GM19372 (cell line): ENCODE data around the gene PPP2R5A.
A peak's percentile ranks its signal among the peaks of the same experiment; 100 is the strongest.
"Not testable (repeated sequence)": the region's sequence is repeated elsewhere in the genome, so short reads cannot be mapped to it uniquely, and the experiment has no call there.

ENCODE experiments used
- ATAC-seq: cut with Tn5 transposase; IDR thresholded peaks from one replicate; pipeline ENCODE4 v1.9.1; 2021; ENCODE audit warnings: mild to moderate bottlenecking, low read depth, moderate library complexity; ENCODE audit not compliant: unreplicated experiment

Gene PPP2R5A

DNA sequence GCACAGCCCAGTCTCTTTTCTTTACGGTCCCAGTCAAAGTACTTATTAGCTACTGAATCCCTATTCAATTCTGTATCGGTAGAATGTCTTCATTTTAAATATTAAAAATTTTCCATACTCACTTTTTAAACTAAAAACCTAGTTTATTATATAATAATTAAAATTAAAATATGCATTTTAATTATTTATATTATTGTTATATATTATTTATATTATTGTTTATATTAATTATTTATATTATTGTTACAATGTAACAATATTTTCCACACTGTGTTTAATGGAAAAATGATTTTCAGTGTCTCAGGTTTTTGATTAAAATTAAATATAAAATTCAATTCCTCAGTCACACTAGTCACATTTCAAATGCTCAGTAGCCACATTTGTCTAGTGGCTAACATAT is 18.2 kb upstream of the PPP2R5A start:
- no peak for ATAC-seq

DNA sequence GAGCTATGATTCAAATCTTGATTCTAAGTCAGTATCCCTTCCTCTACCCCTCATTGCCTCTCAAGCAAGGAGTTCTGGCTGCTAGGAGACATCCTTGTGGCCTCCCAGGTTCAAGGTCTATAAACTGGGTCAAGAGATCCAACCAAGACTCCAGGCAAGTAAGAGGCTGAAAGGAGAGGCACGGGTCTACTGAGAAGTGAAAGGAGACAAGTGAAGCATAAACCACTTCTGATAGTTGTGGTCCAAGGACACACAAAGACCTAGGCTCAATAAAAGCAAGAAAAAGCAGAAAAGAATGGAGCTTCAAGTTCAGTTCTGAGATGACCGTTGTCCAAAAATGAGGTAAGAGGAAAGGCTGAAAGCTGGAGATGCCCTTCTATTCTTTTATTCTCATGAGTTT is 17.8 kb upstream of the PPP2R5A start:
- no peak for ATAC-seq

DNA sequence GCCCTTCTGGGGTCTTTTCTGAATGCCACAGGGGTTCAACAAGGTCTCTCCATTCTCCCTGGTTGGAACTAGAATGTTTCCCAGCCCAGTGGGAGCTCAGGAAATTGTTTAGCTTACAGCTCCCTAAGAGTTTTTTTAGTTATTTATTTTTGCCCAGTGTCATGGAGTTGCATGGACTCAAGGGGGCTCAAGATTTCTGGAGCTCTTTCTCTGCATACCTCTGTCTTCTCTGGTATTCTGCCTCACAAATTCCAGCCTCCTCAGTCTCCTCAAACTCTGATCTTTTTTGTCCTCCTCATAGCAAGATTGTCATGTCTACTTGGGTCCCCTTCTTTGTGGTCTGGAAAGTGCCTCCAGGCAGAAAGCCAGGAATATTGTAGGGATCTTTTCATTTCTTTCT is 15.9 kb upstream of the PPP2R5A start:
- ATAC-seq: no peak

DNA sequence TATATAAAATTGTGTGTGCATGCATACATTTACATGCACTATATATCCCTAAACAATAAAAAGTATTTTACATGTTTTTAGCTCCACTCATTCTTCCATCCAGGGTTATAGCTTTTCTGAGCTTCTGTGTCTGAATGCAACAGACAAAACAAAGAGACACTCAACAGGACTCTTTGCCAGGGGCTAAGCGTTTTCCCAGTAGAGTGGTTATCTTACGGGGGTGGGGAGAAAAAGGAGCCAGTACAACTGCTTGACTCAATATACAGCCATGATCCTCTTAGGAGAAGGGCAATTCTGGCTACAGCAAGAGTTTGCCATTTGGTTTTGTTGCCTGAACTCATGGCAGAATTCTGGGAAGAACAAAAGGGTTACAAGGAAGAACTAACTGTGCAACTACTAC is 14.6 kb upstream of the PPP2R5A start:
- no peak for ATAC-seq

DNA sequence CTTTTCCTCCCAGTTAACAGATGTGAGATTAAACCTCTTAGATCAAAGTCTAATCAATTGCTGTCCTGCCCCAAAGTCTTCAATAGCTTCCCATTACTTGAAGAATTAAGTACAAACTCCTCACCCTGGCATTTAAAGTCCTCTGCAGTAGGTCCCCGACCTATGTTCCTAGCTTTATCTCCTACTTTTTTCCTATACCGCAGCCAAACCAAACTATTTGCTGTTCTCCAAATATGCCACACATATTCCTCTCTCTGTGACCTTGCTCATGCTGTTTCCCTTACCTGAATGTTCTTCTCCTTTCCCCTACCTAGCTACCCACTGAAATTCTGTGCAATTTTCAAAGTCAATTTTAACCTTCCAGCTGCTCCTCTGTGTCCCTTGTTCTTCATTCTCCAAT is 14.0 kb upstream of the PPP2R5A start:
- ATAC-seq: no peak

DNA sequence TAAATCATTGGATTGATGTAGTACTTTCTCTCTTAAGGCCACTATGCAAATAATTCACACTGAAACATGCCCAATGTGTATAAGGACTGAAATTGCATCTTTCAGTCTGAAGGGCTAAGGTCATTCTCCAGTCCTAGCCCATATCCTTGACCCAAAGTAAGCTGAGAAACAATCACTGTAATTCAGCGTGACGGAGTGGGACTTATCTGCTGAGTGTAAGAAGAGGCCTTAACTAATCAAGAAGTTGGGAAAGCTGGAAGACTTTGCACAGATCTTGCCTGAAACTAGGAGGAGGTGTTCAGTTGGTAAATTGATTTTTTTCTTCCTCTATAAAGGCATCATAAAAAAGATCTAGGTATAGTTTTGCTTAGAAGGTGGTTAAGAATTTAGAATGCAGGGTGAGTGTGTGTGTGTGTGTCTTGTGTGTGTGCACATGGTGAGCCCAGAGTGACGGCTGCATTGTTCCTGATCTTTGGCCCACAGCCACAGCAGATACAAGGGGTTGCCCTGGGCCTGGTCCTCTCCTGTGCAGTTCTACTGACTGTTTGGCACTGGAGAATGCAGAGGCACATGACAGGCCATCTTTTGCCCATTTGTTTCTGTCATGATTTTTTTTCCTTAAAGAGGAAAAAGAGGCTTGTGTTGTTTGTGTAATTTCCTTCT is 13.3 kb upstream of the PPP2R5A start:
- no peak for ATAC-seq

DNA sequence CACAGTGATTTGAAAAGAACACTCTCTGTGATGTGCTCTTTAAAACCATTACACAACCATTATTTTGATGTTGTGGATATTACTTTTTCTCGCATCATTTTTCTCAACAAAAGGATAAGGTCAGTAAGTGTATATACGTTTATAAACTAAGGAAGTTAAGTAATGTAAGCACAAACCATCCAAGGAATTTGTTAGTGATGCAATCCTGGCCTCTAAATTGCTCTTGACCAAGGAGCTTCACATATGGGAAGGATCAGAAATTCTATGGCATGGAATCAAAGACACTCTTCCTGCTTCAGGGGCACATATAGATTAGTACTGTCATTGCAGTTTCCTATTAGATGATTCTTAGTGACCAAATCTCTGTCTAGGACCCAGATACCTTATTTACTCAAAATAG is 3.6 kb upstream of the PPP2R5A start:
- no peak for ATAC-seq

DNA sequence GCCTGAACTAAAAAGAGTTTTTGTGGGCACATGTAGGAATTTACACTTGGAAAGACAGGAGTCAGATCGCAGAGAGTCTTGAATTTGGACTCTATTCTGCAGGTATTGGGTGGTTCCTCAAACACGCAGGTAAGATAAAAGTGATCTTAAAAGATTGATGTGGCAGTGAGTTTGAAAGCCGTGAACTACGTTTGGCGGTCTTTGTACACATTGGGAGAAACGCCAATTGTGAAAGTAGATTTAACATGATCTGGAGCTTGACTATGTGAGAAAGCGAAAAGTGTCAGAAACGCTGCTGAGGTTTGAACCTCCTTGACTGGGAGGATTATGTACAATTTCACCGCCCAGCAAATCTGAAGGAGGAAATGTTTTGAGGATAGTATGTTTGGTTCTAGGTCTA is 1.5 kb upstream of the PPP2R5A start:
- no peak for ATAC-seq

DNA sequence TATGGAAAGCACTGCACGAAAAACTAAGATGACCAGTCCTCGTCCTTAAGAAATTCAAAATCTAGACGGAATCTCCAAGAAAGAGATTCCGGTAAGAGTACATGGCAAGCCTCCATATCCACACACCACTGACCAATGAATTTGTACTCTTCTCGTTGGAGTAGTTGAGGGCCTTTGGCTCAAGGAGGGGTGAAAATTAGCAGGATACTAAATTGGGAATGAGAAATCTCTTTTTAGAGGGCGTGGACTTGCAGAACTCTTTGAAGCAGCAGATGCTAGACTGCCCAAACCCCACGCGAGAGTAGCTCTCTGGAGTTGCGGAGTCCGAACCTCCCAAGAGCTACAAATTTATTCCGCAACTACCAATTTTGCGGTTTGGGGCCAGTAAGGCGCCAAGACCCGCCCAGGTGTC is 872 bp upstream of the PPP2R5A start:
- ATAC-seq: no peak

DNA sequence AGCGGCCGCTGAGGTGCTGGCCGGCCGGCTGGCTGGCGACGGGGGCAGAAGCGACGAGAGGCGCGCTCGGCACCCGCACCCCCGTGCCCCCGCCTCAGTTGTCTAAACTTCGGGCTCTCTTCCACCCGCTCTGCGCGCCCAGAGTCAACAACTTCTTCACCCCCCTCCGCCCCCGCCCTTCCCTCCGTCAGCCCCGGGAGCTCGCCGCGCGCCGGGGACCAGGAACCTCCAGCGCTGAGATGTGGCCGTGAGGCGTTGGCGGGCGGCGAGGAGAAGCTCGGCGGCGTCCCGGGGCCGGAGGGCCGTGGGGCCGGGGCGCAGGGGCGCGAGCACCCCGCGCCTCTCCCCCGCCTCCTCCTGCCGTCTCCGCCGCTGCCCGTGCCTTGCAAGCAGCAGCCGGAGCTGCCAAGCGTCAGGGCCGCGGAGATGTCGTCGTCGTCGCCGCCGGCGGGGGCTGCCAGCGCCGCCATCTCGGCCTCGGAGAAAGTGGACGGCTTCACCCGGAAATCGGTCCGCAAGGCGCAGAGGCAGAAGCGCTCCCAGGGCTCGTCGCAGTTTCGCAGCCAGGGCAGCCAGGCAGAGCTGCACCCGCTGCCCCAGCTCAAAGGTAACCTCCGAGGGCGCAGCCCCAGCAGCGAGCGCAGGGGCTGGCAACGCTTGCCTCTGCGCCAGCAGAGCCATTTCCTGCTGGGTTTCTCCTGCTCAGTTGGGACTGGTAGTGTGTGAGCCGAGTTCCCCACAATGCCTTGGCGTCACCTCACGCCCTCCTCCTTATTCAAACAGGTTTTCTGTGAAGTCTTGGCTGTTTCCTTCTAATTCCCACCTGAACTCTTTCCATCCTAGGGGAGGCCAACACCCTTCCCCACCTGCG is 710 bp downstream of the PPP2R5A start:
- peak; percentile 6 for ATAC-seq

DNA sequence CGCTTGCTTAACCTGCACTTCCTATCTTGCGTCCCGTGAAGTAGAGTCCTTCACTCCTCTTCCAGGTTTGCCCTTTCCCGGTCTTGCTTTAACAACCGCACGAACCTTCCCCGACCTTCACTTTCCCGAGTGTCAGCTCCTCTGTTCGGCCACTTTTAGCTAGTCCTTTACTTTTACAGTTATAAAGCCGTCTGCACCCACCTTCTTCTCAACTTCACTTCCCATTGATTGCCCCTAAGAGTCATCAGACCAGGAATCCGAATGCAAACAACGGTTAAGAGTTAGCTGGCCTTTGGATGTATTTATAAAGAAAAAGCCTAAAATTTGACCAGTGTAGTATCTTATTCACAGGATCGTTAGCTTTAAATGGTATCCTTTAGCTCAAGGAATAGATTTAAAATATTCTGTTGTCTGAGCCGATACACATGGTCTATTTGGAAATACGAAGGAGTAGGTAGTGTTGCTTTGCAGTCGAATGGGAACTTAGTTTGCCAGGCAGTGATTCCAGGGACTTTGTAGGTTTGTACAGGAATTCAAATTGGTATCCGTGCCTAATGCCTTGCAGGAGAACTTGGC is 1.4 kb downstream of the PPP2R5A start:
- no peak for ATAC-seq

DNA sequence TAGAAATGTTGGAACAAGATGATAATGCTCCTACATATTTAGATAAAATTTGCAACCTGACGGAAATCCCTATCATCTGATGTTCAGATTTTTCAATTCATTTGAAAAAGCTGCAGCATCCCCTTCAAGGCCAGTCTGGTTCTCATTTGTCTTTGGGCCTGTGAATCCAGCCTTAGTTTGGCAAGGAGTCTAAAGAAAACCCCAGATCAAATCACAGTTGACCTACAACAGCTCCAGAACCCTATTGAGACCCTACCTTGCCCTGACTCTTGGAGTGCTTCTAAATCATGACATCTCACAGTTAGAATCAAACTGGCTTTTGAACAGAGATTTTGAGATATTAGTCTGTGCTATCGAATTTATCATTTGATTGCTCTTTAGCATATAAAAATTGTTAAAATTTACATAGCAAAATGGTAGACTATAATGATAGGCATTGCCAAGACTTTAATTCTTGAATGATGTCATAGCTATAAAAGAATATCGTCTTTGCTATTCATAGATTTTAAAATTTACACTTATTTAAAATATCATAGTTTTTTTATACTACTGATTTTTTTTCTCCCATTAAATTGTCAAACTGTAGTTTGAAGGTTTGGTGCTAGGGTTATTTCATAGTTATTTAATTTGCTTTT is 2.2 kb downstream of the PPP2R5A start:
- ATAC-seq: no peak

DNA sequence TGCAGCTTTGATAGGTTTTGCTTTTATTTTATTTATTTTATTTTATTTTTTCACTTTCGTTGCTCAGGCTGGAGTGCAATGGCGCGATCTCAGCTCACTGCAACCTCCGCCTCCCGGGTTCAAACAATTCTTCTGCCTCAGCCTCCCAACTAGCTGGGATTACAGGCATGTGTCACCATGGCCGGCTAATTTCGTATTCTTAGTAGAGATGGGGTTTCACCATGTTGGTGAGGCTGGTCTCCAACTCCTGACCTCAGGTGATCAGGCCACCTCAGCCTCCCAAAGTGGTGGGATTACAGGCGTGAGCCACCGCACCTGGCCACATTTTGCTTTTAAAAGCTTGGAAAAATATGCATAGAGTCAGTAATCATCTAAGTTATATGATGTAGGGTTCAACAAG is 2.8 kb downstream of the PPP2R5A start:
- ATAC-seq: not testable (repeated sequence)

DNA sequence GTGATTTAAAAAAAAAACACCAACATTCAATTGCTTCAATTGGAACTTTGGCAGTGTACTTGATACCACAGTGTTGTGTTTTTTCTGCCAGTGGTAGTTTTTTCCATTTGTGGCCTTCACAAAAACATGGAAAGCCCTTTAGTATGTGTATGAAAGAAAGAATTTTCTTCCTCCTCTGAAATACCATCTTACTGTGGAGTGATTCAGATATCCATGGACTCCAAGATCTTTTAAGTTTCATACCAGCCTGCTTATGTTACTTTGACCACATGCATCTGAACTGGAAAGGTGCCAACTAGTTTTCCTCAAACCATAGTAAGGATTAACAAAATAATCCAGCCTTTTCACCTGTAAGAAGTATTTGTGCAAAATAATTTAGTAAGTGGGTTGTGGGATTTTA is 3.4 kb downstream of the PPP2R5A start:
- no peak for ATAC-seq

DNA sequence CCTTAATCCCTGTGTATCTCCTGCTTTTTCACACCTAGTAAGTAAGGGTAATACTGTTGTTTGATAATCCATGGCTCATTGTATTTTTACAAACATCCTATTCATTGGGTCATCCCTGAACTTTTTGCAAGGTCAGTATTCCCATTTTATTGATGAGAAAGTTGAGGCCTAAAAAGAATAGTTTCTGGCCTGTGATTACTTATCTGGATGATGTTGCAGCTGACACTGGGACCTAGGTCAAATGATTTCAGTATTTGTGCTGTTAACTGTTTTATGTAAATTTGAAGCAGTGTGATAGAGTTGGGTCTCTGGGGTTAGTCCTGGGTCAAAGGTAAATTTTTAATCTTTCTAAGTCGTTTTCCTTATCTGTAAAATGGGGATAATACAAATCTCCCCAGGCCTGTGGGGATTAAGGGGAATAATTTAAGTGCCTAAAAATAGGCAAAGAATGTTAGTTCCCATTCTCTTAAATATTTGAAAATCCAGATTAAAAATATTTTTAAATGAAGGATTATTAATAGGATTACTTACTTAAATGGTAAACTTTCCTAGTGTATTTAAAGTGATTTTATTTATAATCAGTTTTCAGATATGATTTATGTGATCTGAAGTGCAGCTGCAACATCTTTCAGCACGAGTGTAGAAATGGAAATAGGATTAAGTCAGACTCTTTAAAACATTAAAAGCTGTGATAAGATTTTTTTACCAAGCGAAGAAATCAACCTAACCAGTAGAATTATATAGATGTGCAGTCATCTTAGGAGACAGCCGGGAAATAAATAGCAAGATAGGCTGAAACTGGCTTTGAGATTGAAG is 4.3 kb downstream of the PPP2R5A start:
- ATAC-seq: no peak

DNA sequence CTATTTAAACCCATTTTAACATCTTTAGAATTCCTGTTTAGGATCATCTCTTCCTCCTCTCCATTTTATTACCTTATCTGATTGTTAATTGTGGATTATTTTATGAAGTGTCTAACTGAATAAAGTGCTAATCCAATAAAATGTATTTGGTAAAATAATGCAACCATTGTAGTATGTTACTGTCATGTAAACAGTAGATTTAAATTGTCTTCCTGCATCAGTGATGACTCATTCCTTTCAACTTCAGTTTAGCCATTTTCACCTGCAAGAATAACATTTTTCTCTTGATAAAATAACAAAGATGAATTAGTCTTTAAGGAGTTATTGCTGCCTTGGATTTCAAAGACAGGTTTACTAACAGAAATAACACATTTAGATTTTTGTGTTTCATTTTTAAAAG is 5.4 kb downstream of the PPP2R5A start:
- ATAC-seq: no peak

DNA sequence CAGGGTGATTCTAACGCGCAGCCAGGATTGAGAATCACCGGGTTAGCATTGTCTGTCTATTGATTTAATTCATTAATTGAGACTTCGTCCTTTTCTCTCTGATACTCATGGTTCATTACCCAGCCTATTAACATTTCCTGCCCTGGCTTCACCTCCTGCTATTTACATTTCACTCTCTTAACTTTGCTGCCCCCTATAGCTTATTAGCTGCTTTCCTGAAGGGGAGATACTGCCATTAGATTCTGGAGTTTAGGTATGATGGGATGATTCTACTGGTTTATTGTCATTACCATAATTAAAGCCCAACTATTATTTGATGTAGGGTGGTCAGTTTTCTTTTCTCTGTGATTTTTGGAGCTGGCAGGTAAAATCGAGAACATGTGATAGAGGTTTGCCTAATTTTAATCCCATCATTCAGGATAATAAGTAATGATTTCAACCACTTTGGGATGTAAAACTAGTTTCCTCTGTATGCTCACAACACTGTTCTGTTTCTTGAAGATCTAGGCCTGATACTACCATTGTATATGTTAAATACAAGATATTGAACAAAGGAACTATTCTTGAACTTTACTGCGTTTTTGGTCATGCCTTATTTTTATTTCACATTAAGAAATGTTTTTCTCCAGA is 6.4 kb downstream of the PPP2R5A start:
- peak; percentile 70 for ATAC-seq

DNA sequence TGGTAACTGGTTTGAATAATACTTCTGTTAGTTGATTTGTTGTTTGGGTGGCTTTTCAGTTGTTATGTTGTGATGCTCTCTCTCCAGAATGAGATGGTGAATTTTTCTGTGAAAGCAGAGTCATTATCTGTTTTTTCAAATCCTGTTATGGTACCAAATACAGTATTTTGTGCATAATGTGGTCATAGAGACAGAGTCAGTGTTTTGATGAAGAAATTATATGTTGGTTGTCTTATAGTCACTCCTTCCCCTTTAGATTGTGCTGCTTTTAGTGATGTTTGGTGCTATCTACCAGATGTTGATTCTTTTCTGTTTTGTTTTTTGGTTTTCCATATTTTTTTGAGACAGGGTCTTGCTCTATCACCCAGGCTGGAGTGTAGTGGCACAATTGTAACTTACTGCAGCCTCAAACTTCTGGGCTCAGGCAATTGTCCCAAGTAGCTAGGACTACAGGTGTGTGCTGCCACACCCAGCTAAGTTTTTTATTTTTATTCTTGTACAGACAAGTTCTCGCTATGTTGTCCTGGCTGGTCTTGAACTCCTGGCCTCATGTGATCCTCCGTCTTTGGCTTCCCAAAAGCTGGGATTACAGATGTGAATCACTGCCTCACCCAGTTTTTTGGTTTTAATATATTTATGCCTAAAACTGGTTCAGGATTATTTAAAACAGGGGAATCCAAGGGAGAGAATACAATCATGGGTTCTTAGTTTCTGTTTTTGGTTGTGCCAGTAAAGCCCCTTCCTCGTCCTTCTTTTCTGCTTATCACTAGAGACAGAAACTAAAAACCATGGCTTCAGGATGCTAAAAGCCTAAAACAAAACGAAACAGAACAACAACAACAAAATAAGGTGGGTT is 7.3 kb downstream of the PPP2R5A start:
- ATAC-seq: no peak

DNA sequence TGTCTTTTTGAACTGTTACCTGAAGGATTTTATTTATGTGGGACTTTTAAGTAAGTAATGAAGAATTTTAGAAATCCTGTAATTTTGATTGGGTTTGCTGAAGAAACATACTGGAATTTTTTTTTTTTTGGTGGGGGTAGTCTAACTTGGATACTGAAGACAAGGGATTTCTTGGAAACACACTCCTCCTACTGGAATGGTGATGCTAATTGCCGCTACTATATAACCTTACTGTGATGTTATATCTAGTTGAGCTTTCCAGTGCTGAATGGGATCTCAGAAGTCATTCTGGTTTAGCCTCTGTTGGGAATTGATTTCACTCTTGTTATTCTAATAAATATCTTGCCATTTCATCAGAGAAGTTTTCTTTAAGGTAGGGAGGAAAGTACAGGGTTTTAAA is 8.4 kb downstream of the PPP2R5A start:
- ATAC-seq: no peak
